Erythroblast (primary cell): Measurements from ENCODE around the gene DIPK1A.

Source experiments
- GATA1 ChIP-seq: IDR thresholded peaks from 2 replicates; pipeline ENCODE4 v1.6.1; 2011; ENCODE audit warnings: low read depth, mild to moderate bottlenecking, control low read depth, low read length, moderate library complexity
- POLR2A ChIP-seq: IDR thresholded peaks from 2 replicates; pipeline ENCODE4 v1.6.1; 2011; ENCODE audit warnings: mild to moderate bottlenecking, low read length

DNA sequence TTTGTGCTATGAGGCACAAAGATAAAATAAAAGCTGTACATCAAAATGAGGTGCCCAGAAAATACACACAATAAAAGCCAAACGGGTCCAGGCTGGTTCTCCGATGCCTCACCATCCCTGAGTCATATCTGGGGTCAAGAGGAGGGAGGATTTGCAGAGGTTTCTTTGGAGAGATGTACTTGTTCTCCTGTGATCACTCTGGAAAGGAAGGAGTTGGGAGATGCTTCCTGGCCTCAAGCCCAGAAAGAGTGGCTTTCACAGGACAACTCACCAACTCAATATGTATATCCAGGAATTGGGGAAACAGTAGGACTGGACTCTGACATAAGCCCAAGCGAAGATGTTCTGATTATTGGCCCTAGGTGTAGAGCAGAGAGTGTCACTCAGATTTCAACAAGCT is 51.9 kb downstream of the DIPK1A start:
- no peak for TF ChIP-seq POLR2A
- no peak for TF ChIP-seq GATA1
